Smooth muscle cell of bladder (primary cell): Measurements from ENCODE around the gene CNN2. TPM values are rescaled to one million over a fixed set of nuclear protein-coding genes. Genes with fewer than 3 reads are reported as not detected.

Experiments
- total RNA-seq: library from RNA; depleted of rRNA; stranded (reverse); fragments of >200 nt; gene quantifications from 2 replicates; pipeline ENCODE4 v1.2.3, GENCODE V29; 2014

The CNN2 gene
- total RNA-seq, result 215 and 242 TPM in 2 replicates

GRCh38 chr19:1025960-1026782 is at the start of gene CNN2:
CNN2 (plus strand) TSS chr19:1026608; CDS start chr19:1026662, 54 bp downstream.

GRCh38 chr19:984165-984967 is 42.0 kb upstream of the CNN2 start, which contains the start of gene WDR18:
WDR18 (plus strand) TSS chr19:984345; CDS start chr19:984354, 9 bp downstream.

GRCh38 chr19:1000095-1000494 is 26.3 kb upstream of the CNN2 start, which contains the start of gene GRIN3B:
GRIN3B (plus strand) TSS chr19:1000419; CDS start chr19:1000438, 19 bp downstream.

GRCh38 chr19:1020868-1021425 is 5.5 kb upstream of the CNN2 start, which contains the start of gene TMEM259:
TMEM259 (minus strand) TSS chr19:1021123; CDS start chr19:1020996, 127 bp downstream.

GRCh38 chr19:1039646-1040475 is 13.5 kb downstream of the CNN2 start, which contains the start of gene ABCA7:
ABCA7 (plus strand) TSS chr19:1040107; CDS start chr19:1041362, 1,255 bp downstream.

GRCh38 chr19:1066748-1067340 is 40.4 kb downstream of the CNN2 start, which contains the start of gene ARHGAP45:
ARHGAP45 (plus strand) TSS chr19:1067167; CDS start chr19:1067406, 239 bp downstream.

Other genes starting within 250 kb of the CNN2 start
- 65.2 and 67.6 TPM in 2 replicates for gene PTBP1, start 229.2 kb upstream of the CNN2 start, total RNA-seq
- 0.57 and 1.1 TPM in 2 replicates for gene PLPPR3, start 204.7 kb upstream of the CNN2 start, total RNA-seq
- 0.18 TPM in 1 of 2 replicates, not detected in the other for gene AZU1, start 198.8 kb upstream of the CNN2 start, total RNA-seq
- gene PRTN3, start 185.6 kb upstream of the CNN2 start, total RNA-seq, result not detected in 2 replicates
- gene ELANE, start 174.3 kb upstream of the CNN2 start, total RNA-seq, result 0.46 and 0.85 TPM in 2 replicates
- gene CFD, start 166.9 kb upstream of the CNN2 start, total RNA-seq, result 61.8 and 93.7 TPM in 2 replicates
- gene MED16, start 133.4 kb upstream of the CNN2 start, total RNA-seq, result 16.4 and 21.4 TPM in 2 replicates
- gene RNU6-9, start 133.1 kb upstream of the CNN2 start, total RNA-seq, result not detected in 2 replicates
- gene R3HDM4, start 113.4 kb upstream of the CNN2 start, total RNA-seq, result 18.1 and 18.3 TPM in 2 replicates
- gene KISS1R, start 109.3 kb upstream of the CNN2 start, total RNA-seq, result under 0.01 TPM in 1 of 2 replicates, not detected in the other
- gene ARID3A, start 100.6 kb upstream of the CNN2 start, total RNA-seq, result 16.9 and 22.2 TPM in 2 replicates
- gene WDR18, start 42.3 kb upstream of the CNN2 start, total RNA-seq, result 42.0 and 62.0 TPM in 2 replicates
- gene GRIN3B, start 26.2 kb upstream of the CNN2 start, total RNA-seq, result 0.14 and 0.65 TPM in 2 replicates
- 47.4 and 57.0 TPM in 2 replicates for gene TMEM259, start 5.5 kb upstream of the CNN2 start, total RNA-seq
- gene RNU6-2, start 5.1 kb upstream of the CNN2 start, total RNA-seq, result not detected in 2 replicates
- 3.4 and 3.8 TPM in 2 replicates for gene ABCA7, start 13.5 kb downstream of the CNN2 start, total RNA-seq
- 0.85 and 1.6 TPM in 2 replicates for gene ARHGAP45, start 40.6 kb downstream of the CNN2 start, total RNA-seq
- gene POLR2E, start 68.8 kb downstream of the CNN2 start, total RNA-seq, result 83.9 and 89.1 TPM in 2 replicates
- 344 and 573 TPM in 2 replicates for gene GPX4, start 77.4 kb downstream of the CNN2 start, total RNA-seq
- 34.8 and 62.8 TPM in 2 replicates for gene SBNO2, start 147.7 kb downstream of the CNN2 start, total RNA-seq
- 83.1 and 101 TPM in 2 replicates for gene STK11, start 179.2 kb downstream of the CNN2 start, total RNA-seq
- 1.00 and 1.8 TPM in 2 replicates for gene CBARP, start 211.4 kb downstream of the CNN2 start, total RNA-seq
- gene ATP5F1D, start 215.1 kb downstream of the CNN2 start, total RNA-seq, result 18.2 and 21.5 TPM in 2 replicates
- 10.0 and 12.9 TPM in 2 replicates for gene MIDN, start 222.0 kb downstream of the CNN2 start, total RNA-seq
- gene CIRBP, start 242.7 kb downstream of the CNN2 start, total RNA-seq, result 222 and 279 TPM in 2 replicates
- 19.6 and 26.2 TPM in 2 replicates for gene FAM174C, start 248.9 kb downstream of the CNN2 start, total RNA-seq